WTC11 (cell line): ENCODE results near the gene TSC22D4. TPM values are rescaled to one million over a fixed set of nuclear protein-coding genes. Genes with fewer than 3 reads are reported as not detected.
A peak's percentile ranks its signal among the peaks of the same experiment; 100 is the strongest.

Experiments
- ATAC-seq: fragments of 200-7000 bp; cut with Tn5 transposase; 2 replicates; pipeline ENCODE4 v1.10.0; 2021; ENCODE audit warnings: mild to moderate bottlenecking, moderate library complexity
- CTCF ChIA-PET: fragments of 300-600 bp; sonication (Branson Sonifier 250); formaldehyde crosslinking; loops from one replicate; lab custom pipeline; 2021; ENCODE audit warnings: antibody characterized with exemption; lab: Charles Lee
- POLR2A ChIA-PET: fragments of 350-600 bp; sonication (Branson Sonifier 250); formaldehyde crosslinking; loops from one replicate; lab custom pipeline; 2021; ENCODE audit warnings: antibody characterized with exemption; lab: Charles Lee
- DNase-seq: peaks from one replicate; pipeline ENCODE4 v3.0.0; 2021; ENCODE audit warnings: low spot score
- H3K27ac Mint-ChIP-seq: 2 replicates; pipeline ENCODE4 v1.8.0; 2021; ENCODE audit warnings: mixed read lengths
- H3K27me3 Mint-ChIP-seq: 2 replicates; pipeline ENCODE4 v1.8.0; 2021; ENCODE audit warnings: low read depth, mild to moderate bottlenecking, moderate library complexity, mixed read lengths
- H3K36me3 Mint-ChIP-seq: 2 replicates; pipeline ENCODE4 v1.8.0; 2021; ENCODE audit warnings: mixed read lengths
- H3K4me1 Mint-ChIP-seq: 2 replicates; pipeline ENCODE4 v1.8.0; 2022; ENCODE audit warnings: mixed read lengths
- H3K4me3 Mint-ChIP-seq: 2 replicates; pipeline ENCODE4 v1.8.0; 2021; ENCODE audit warnings: mild to moderate bottlenecking, moderate library complexity, mixed read lengths
- H3K9me3 Mint-ChIP-seq: 2 replicates; pipeline ENCODE4 v1.8.0; 2021; ENCODE audit warnings: mixed read lengths
- AFF4 ChIP-seq: sonication (generic); formaldehyde crosslinking; IDR thresholded peaks from 2 replicates; pipeline ENCODE4 v1.8.1; 2023; ENCODE audit warnings: mild to moderate bottlenecking, missing genetic modification reagents, borderline replicate concordance
- CDX4 ChIP-seq: fragments of 250-450 bp; sonication (Bioruptor Pico); IDR thresholded peaks from 2 replicates; pipeline ENCODE4 v1.9.0; 2021; ENCODE audit warnings: moderate library complexity, mild to moderate bottlenecking, inconsistent platforms, borderline replicate concordance
- CREM ChIP-seq: sonication (generic); formaldehyde crosslinking; IDR thresholded peaks from 2 replicates; pipeline ENCODE4 v1.8.1; 2022; ENCODE audit warnings: mild to moderate bottlenecking, missing genetic modification reagents, moderate library complexity
- EMX1 ChIP-seq: fragments of 250-450 bp; sonication (Bioruptor Pico); IDR thresholded peaks from 2 replicates; pipeline ENCODE4 v1.8.0; 2021; ENCODE audit warnings: mild to moderate bottlenecking
- ESRRA ChIP-seq: sonication (generic); formaldehyde crosslinking; IDR thresholded peaks from 2 replicates; pipeline ENCODE4 v1.8.1; 2022; ENCODE audit warnings: mild to moderate bottlenecking, missing genetic modification reagents, borderline replicate concordance
- HMGA2 ChIP-seq: fragments of 250-450 bp; sonication (Bioruptor Pico); IDR thresholded peaks from 2 replicates; pipeline ENCODE4 v1.4.0; 2021; ENCODE audit warnings: mild to moderate bottlenecking, moderate library complexity
- MAX ChIP-seq: sonication (generic); formaldehyde crosslinking; IDR thresholded peaks from 2 replicates; pipeline ENCODE4 v1.8.0; 2022; ENCODE audit warnings: mild to moderate bottlenecking, missing genetic modification reagents
- MLX ChIP-seq: sonication (generic); formaldehyde crosslinking; IDR thresholded peaks from 2 replicates; pipeline ENCODE4 v1.8.1; 2023; ENCODE audit warnings: mild to moderate bottlenecking, missing genetic modification reagents, moderate library complexity
- MXD4 ChIP-seq: fragments of 250-450 bp; sonication (Bioruptor Pico); IDR thresholded peaks from 2 replicates; pipeline ENCODE4 v1.8.0; 2021; ENCODE audit warnings: mild to moderate bottlenecking, moderate library complexity, borderline replicate concordance
- NR1H2 ChIP-seq: sonication (generic); formaldehyde crosslinking; IDR thresholded peaks from 2 replicates; pipeline ENCODE4 v1.9.0; 2021; ENCODE audit warnings: mild to moderate bottlenecking, moderate library complexity, missing genetic modification reagents
- ZMAT4 ChIP-seq: fragments of 250-450 bp; sonication (Bioruptor Pico); IDR thresholded peaks from 2 replicates; pipeline ENCODE4 v1.9.0; 2021; ENCODE audit warnings: mild to moderate bottlenecking
- ZNF138 ChIP-seq: sonication (generic); formaldehyde crosslinking; conservative IDR thresholded peaks from 2 replicates; pipeline ENCODE4 v1.8.1; 2022; ENCODE audit warnings: mild to moderate bottlenecking, moderate library complexity, missing genetic modification reagents
- ZNF416 ChIP-seq: fragments of 250-450 bp; sonication (Bioruptor Pico); IDR thresholded peaks from 2 replicates; pipeline ENCODE4 v1.9.0; 2021; ENCODE audit warnings: mild to moderate bottlenecking, inconsistent platforms
- ZNF425 ChIP-seq: fragments of 250-450 bp; sonication (Bioruptor Pico); conservative IDR thresholded peaks from 2 replicates; pipeline ENCODE4 v1.9.0; 2021; ENCODE audit warnings: mild to moderate bottlenecking
- ZNF512 ChIP-seq: sonication (generic); formaldehyde crosslinking; IDR thresholded peaks from 2 replicates; pipeline ENCODE4 v1.8.1; 2022; ENCODE audit warnings: missing genetic modification reagents, borderline replicate concordance
- ZNF532 ChIP-seq: fragments of 250-450 bp; sonication (Bioruptor Pico); IDR thresholded peaks from 2 replicates; pipeline ENCODE4 v1.9.0; 2021; ENCODE audit warnings: mild to moderate bottlenecking, borderline replicate concordance
- total RNA-seq: library from RNA; stranded (reverse); gene quantifications from 3 replicates; pipeline ENCODE4 v1.2.3, GENCODE V29; 2021

The TSC22D4 gene
- total RNA-seq, 1 experiment from 2014 or later: 34.5 TPM

- Mint-ChIP-seq H3K27ac (no peak overlapping the region), H3K27me3 (no peaks in the 10 kb centered on the region), H3K36me3 (no peaks in the 10 kb centered on the region), H3K4me1 (peaks cover 23% of the 10 kb centered on the region), H3K9me3 (no peaks in the 10 kb centered on the region), H3K4me3 (peak overlapping the region; percentile 1; the same call in 1 of the 2 replicates)
- ChIA-PET CTCF (interaction anchor here (0.8 to 2.7 kb wide), 6 partner anchors 10 to 250 kb away, joined by 3 to 22 read pairs (median 4); partner anchors contain the start of gene AGFG2), POLR2A (interaction anchor here (0.5 kb wide), 1 partner anchor 259 kb away, joined by 3 read pairs; no protein-coding TSS in a partner anchor)
- ATAC-seq (no peak), DNase-seq (no peak)
- TF ChIP-seq ZMAT4: no peak
- TF ChIP-seq NR1H2 (CRISPR knock-in tag): no peak
- no peak for TF ChIP-seq AFF4
- no peak for TF ChIP-seq MLX (CRISPR knock-in tag)
Measured at GRCh38 chr7:100475549-100475948, 3.5 kb downstream of the TSC22D4 start.

- peaks cover 26% of the 10 kb centered on the region for H3K4me1 Mint-ChIP-seq
- H3K27ac Mint-ChIP-seq: no peak overlapping the region
- H3K27me3 Mint-ChIP-seq: no peaks in the 10 kb centered on the region
- no peaks in the 10 kb centered on the region for H3K9me3 Mint-ChIP-seq
- no peak overlapping the region for H3K4me3 Mint-ChIP-seq
- DNase-seq (no peak), ATAC-seq (no peak)
- POLR2A ChIA-PET: no interaction called here
- CTCF ChIA-PET: interaction anchor here (1.0 to 1.5 kb wide), 3 partner anchors 10 to 91 kb away, joined by 3 to 5 read pairs (median 4); no protein-coding TSS in a partner anchor
- no peaks in the 10 kb centered on the region for H3K36me3 Mint-ChIP-seq
- TF ChIP-seq ZNF138 (CRISPR knock-in tag): no peak
- TF ChIP-seq ZNF512: no peak
- no peak for TF ChIP-seq ESRRA (CRISPR knock-in tag)
- TF ChIP-seq ZNF416 (CRISPR knock-in tag): no peak
- no peak for TF ChIP-seq MXD4 (CRISPR knock-in tag)
- no peak for TF ChIP-seq MAX (CRISPR knock-in tag)
- no peak for TF ChIP-seq ZNF532 (CRISPR knock-in tag)
- no peak for TF ChIP-seq MLX (CRISPR knock-in tag)
- TF ChIP-seq CREM (CRISPR knock-in tag): no peak
- TF ChIP-seq CDX4 (CRISPR knock-in tag): no peak
- no peak for TF ChIP-seq EMX1 (CRISPR knock-in tag)
- no peak for TF ChIP-seq ZNF425 (CRISPR knock-in tag)
- TF ChIP-seq HMGA2 (CRISPR knock-in tag): no peak
Measured at GRCh38 chr7:100472854-100473499, 6.0 kb downstream of the TSC22D4 start.
